ENCODE measurements around the gene CPZ. TPM values are rescaled to one million over a fixed set of nuclear protein-coding genes. Genes with fewer than 3 reads are reported as not detected.

Gene CPZ
- total RNA-seq, 1 experiment from 2014 or later, result 37.3 TPM

DNA sequence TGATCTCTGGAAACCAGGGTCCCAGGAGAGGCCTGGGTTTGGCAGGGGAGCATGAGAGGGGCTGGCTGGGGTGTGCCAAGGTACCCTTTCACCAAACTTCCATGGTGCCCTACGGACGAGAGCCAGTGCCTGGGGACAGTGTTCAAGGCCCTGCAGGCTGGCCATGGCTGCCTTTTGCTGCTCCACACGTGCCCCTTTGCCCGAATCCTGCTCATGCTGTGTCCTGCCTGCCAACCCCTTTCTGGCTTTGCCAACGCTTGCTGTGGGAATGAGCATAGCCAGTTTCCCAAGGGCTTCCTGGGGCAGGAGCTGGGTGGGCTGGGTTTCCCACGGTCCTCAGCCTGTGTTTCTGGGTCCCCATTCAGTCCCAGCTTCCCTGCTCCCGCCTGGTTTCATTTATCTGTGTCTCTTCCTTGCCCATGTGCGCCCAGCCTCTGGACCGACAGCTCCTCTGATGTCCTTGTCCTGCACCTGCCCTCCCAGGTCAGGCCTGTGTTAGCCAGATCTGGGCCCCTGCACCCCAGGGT lies 17.3 kb downstream of the CPZ start:
- Histone ChIP-seq H3K27ac (ENCODE audit: insufficient read length, low read depth, low read length) (no peak overlapping the region), H3K9me3 (ENCODE audit: control insufficient read depth, low read depth, low read length) (no peaks in the 10 kb centered on the region), H3K14ac (ENCODE audit: insufficient read depth, low read length) (no peak overlapping the region), H3K4ac (ENCODE audit: low read depth, low read length) (no peak overlapping the region), H2BK20ac (ENCODE audit: low read depth, low read length, poor library complexity, severe bottlenecking) (no peak overlapping the region), H4K20me1 (ENCODE audit: control insufficient read depth, insufficient read depth, insufficient read length) (no peaks in the 10 kb centered on the region), H2BK5ac (ENCODE audit: insufficient read length, low read length) (no peak overlapping the region), H3K4me1 (ENCODE audit: insufficient read depth, low read length) (no peaks in the 10 kb centered on the region), H3T11ph (ENCODE audit: low read length) (no peak overlapping the region), H4K91ac (ENCODE audit: insufficient read length, low read depth, low read length) (no peak overlapping the region), H2BK12ac (ENCODE audit: insufficient read length, low read depth, low read length) (no peak overlapping the region), H3K56ac (ENCODE audit: insufficient read length, low read depth, low read length) (no peak overlapping the region), H2BK120ac (ENCODE audit: low read depth, low read length, poor library complexity, severe bottlenecking) (no peak overlapping the region), H3K23me2 (ENCODE audit: insufficient read length, low read depth, low read length, poor library complexity, severe bottlenecking) (no peaks in the 10 kb centered on the region), H3K18ac (ENCODE audit: insufficient read length, low read depth, low read length) (no peak overlapping the region), H3K27me3 (ENCODE audit: insufficient read depth, low read length) (no peaks in the 10 kb centered on the region), H2BK15ac (ENCODE audit: low read depth, low read length) (no peak overlapping the region), H4K5ac (ENCODE audit: insufficient read length, low read depth, low read length) (no peak overlapping the region), H3K4me2 (ENCODE audit: insufficient read depth, insufficient read length, low read length) (no peak overlapping the region), H4K8ac (replicated peaks; ENCODE audit: insufficient read length, low read depth, low read length) (no peak overlapping the region), H2AFZ (ENCODE audit: low read length) (no peak overlapping the region), H3K79me1 (ENCODE audit: insufficient read depth, low read depth, low read length, poor library complexity, severe bottlenecking) (no peaks in the 10 kb centered on the region), H3K9ac (ENCODE audit: extremely low read depth, insufficient read length, low read length) (no peak overlapping the region), H3K23ac (ENCODE audit: insufficient read length, low read depth, low read length) (no peak overlapping the region), H2AK5ac (ENCODE audit: insufficient read length, low read length) (no peak overlapping the region), H3K79me2 (ENCODE audit: insufficient read depth, low read length) (no peaks in the 10 kb centered on the region)
- H3K27ac Mint-ChIP-seq, result no peak overlapping the region
- no CpG with 5 or more reads among the region's 9 CpGs for WGBS (ENCODE audit: extremely low coverage, insufficient read length, low lambda C conversion rate)
- TF ChIP-seq, protein P1, sequence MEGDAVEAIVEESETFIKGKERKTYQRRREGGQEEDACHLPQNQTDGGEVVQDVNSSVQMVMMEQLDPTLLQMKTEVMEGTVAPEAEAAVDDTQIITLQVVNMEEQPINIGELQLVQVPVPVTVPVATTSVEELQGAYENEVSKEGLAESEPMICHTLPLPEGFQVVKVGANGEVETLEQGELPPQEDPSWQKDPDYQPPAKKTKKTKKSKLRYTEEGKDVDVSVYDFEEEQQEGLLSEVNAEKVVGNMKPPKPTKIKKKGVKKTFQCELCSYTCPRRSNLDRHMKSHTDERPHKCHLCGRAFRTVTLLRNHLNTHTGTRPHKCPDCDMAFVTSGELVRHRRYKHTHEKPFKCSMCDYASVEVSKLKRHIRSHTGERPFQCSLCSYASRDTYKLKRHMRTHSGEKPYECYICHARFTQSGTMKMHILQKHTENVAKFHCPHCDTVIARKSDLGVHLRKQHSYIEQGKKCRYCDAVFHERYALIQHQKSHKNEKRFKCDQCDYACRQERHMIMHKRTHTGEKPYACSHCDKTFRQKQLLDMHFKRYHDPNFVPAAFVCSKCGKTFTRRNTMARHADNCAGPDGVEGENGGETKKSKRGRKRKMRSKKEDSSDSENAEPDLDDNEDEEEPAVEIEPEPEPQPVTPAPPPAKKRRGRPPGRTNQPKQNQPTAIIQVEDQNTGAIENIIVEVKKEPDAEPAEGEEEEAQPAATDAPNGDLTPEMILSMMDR (conservative IDR thresholded peaks at IDR 0.05), result no peak
- H3K4me3 Mint-ChIP-seq, result no peak overlapping the region
- H3K4me1 Mint-ChIP-seq, result no peaks in the 10 kb centered on the region; a peak in 1 of 4 replicates
- H3K36me3 Mint-ChIP-seq (ENCODE audit: insufficient read depth in 1 of 3, low read depth in 3 of 3), result peaks cover 2 to 44% (median 36%) of the 10 kb centered on the region in 3 experiments; a peak in 5 of 7 replicates
- H3K9me3 Mint-ChIP-seq, result no peaks in the 10 kb centered on the region
- DNase-seq, result no peak
- peaks cover 2% of the 10 kb centered on the region; the same call in 1 of the 2 replicates for H3K27me3 Mint-ChIP-seq (ENCODE audit: low read depth)
